ENCODE data around the gene MEGF6.
"Not testable (repeated sequence)": the region's sequence is repeated elsewhere in the genome, so short reads cannot be mapped to it uniquely, and the experiment has no call there.

The MEGF6 gene

DNA sequence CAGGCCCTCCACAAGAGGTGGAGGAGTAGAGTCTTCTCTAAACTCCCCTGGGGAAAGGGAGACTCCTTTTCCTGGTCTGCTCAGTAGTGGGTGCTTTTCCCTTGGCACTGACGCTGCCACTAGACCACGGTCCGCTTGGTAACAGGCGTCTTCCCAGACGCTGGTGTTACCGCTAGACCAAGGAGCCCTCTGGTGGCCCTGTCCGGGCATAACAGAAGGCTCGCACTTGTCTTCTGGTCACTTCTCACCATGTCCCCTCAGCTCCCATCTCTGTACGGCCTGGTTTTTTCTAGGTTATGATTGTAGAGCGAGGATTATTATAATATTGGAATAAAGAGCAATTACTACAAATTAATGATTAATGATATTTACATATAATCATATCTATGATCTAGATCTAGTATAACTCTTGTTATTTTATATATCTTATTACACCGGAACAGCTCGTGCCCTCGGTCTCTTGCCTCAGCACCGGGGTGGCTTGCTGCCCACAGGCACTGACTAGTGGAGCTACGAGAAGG, 9.9 kb upstream of the MEGF6 start:
- H3K27ac ChIP-seq; DNase-seq (ENCODE audit: low spot score); H3K4me3 ChIP-seq: not testable (repeated sequence)
- TF ChIP-seq, protein P1, sequence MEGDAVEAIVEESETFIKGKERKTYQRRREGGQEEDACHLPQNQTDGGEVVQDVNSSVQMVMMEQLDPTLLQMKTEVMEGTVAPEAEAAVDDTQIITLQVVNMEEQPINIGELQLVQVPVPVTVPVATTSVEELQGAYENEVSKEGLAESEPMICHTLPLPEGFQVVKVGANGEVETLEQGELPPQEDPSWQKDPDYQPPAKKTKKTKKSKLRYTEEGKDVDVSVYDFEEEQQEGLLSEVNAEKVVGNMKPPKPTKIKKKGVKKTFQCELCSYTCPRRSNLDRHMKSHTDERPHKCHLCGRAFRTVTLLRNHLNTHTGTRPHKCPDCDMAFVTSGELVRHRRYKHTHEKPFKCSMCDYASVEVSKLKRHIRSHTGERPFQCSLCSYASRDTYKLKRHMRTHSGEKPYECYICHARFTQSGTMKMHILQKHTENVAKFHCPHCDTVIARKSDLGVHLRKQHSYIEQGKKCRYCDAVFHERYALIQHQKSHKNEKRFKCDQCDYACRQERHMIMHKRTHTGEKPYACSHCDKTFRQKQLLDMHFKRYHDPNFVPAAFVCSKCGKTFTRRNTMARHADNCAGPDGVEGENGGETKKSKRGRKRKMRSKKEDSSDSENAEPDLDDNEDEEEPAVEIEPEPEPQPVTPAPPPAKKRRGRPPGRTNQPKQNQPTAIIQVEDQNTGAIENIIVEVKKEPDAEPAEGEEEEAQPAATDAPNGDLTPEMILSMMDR (IDR thresholded peaks at IDR 0.05): peak; percentile 40

DNA sequence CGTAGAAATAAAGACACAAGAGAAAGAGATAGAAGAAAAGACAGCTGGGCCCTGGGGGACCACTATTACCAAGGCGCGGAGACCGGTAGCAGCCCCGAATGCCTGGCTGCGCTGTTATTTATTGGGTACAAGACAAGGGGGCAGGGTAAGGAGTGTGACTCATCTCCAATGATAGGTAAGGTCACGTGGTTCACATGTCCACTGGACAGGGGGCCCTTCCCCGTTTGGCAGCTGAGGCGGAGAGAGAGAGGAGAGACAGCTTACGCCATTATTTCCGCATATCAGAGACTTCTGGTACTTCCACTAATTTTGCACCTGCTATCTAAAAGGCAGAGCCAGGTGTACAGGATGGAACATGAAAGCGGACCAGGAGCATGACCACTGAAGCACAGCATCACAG, 9.4 kb upstream of the MEGF6 start:
- no peak overlapping the region for H3K27ac ChIP-seq
- H3K4me3 ChIP-seq: no peak overlapping the region
- no peak for DNase-seq (ENCODE audit: low spot score)
- TF ChIP-seq, protein P1 (IDR thresholded peaks at IDR 0.05): no peak

DNA sequence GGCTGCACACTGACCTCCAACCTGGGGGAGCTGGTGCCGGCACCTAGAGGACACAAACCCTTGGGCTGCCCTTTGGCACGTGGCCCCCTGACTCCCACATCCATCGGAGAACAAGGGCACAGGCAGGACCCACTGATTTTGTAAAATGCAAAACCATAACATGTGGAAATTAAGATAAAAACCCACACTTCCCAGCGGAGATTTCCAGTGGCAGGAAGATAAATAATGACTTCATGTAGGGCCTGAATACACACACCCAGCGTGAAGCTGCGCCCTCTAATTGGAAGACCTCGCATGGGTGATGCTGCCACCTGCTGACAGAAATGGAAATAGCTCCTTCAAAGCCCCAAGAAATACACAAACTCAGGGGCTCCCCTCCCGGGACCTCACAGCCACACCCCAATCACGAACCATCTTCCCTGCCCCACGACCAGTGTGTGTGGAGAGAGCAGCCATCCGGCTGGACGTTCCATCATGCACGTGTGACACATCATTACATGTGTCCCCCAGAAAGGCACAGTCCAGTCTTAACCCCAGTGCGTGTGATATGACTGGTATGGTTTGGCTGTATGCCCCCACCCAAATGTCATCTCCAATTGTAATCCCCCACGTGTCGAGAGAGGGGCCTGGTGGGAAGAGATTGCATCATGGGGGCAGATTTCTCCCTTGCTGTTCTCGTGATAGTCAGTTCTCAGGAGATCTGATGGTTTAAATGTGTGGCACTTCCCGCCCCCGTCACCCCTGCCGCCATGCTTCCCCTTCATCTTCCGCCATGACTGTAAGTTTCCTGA, 7.8 kb upstream of the MEGF6 start:
- TF ChIP-seq, protein P1 (IDR thresholded peaks at IDR 0.05): peak; percentile 82
- Histone ChIP-seq H3K4me3 (no peak overlapping the region), H3K27ac (no peak overlapping the region)
- no peak for DNase-seq (ENCODE audit: low spot score)

DNA sequence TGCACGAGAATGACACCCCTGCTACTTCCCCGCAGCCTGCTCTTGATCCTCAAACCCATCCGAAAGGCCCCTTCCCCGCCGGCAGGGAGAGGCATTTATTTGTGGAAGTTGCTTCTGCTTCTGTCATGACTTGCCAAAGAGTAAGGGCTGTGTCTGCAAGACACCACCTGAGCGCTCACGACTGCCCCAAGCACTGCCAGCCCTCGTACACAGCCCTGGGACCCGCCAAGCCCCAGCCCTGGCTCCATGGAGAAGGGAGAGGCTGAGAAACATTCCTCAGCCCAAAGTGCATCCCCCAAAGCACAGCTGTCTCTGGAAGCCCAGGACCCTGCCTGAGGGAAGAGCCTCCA, 7.2 kb upstream of the MEGF6 start:
- TF ChIP-seq, protein P1 (IDR thresholded peaks at IDR 0.05): no peak
- Histone ChIP-seq H3K27ac (no peak overlapping the region), H3K4me3 (no peak overlapping the region)
- DNase-seq (ENCODE audit: low spot score): no peak

DNA sequence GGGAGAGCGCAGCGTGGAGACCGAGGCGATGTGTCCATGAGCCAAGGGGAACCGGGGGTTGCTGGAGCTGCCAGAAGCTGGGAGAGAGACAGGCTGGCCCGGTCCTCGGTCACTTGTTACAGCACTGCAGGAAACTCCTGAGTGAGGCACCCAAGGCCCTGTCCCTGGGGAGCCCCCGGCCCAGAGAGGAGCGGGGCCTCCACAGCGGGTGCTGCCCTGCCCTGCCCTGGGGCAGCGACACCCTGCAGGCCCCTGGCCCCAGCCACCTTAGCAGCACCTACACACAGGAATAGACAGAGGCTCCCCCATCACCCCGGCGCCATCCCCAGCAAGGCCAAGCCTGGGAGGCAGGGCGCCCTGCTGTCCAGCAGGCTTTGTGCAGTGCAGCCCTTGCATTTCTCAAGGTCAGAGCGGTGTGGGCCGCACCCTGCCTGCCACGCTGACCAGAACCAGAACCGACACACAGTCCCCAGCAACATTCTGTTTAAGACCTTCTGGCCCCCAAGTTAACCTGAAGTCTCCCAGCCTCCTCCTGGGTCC, 6.6 kb upstream of the MEGF6 start:
- TF ChIP-seq, protein P1 (IDR thresholded peaks at IDR 0.05): no peak
- DNase-seq (ENCODE audit: low spot score): no peak
- H3K27ac ChIP-seq: no peak overlapping the region
- H3K4me3 ChIP-seq: no peak overlapping the region

DNA sequence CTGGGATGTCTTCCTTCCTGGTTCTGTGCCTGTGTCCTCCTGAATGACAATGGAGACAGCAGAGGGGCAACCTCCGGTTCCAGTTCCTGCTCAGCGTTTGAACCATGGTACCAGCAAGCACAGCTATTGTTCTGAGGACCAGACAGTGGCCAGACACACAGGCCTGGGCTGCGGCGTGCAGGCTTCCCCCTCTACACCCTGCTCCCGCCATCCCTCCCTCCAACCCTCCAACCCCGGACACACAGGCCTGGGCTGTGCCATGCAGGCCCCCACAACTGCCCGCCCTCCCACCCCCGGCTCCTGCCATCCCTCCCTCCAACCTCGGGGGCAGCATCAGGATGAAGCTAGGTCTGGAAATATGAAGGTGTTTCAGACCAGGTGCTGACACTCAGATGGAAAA, 5.6 kb upstream of the MEGF6 start:
- DNase-seq (ENCODE audit: low spot score): no peak
- no peak overlapping the region for H3K4me3 ChIP-seq
- TF ChIP-seq, protein P1 (IDR thresholded peaks at IDR 0.05): no peak
- H3K27ac ChIP-seq: no peak overlapping the region

Data from coronary artery (tissue), 2 donors.